Endodermal cell (in vitro differentiated cells): ENCODE measurements around the gene KLF16. TPM values are rescaled to one million over a fixed set of nuclear protein-coding genes. Genes with fewer than 3 reads are reported as not detected.

Experiments
- DNase-seq: peaks from one replicate; pipeline ENCODE4 v3.0.0-alpha.2; 2017
- H3K27ac ChIP-seq: 2 replicates; pipeline ENCODE4 v1.5.1; 2013; ENCODE audit warnings: mild to moderate bottlenecking, low read depth, low read length, moderate library complexity
- H3K27me3 ChIP-seq: 2 replicates; pipeline ENCODE4 v1.6.1; 2013; ENCODE audit warnings: mild to moderate bottlenecking, low read length, moderate library complexity; ENCODE audit not compliant: insufficient read depth, control insufficient read depth, poor library complexity, severe bottlenecking
- H3K36me3 ChIP-seq: 2 replicates; pipeline ENCODE4 v1.7.0; 2013; ENCODE audit warnings: mild to moderate bottlenecking, low read length, moderate library complexity; ENCODE audit not compliant: control insufficient read depth, insufficient read depth
- H3K4me1 ChIP-seq: one replicate; pipeline ENCODE4 v1.7.0; 2013; ENCODE audit warnings: low read length; ENCODE audit not compliant: control insufficient read depth, insufficient read depth
- H3K4me3 ChIP-seq: 2 replicates; pipeline ENCODE4 v1.5.1; 2013; ENCODE audit warnings: mild to moderate bottlenecking, low read length, moderate library complexity
- H3K9ac ChIP-seq: 2 replicates; pipeline ENCODE4 v1.6.1; 2013; ENCODE audit warnings: mild to moderate bottlenecking, low read length, moderate library complexity; ENCODE audit not compliant: poor library complexity, severe bottlenecking; ENCODE audit errors: extremely low read depth
- H3K9me3 ChIP-seq: 2 replicates; pipeline ENCODE4 v1.6.1; 2013; ENCODE audit warnings: mild to moderate bottlenecking, low read length, moderate library complexity; ENCODE audit not compliant: control insufficient read depth
- H3K27ac Mint-ChIP-seq: 2 replicates; pipeline ENCODE4 v1.8.0; 2020; ENCODE audit warnings: mixed read lengths
- H3K27me3 Mint-ChIP-seq: 2 replicates; pipeline ENCODE4 v1.8.0; 2021; ENCODE audit warnings: mild to moderate bottlenecking, mixed read lengths; ENCODE audit not compliant: insufficient read depth
- H3K36me3 Mint-ChIP-seq: 2 replicates; pipeline ENCODE4 v1.8.0; 2020; ENCODE audit warnings: low read depth, mixed read lengths
- H3K4me1 Mint-ChIP-seq: 2 replicates; pipeline ENCODE4 v1.8.0; 2020; ENCODE audit warnings: mixed read lengths
- H3K4me3 Mint-ChIP-seq: 2 replicates; pipeline ENCODE4 v1.8.0; 2020; ENCODE audit warnings: mild to moderate bottlenecking, moderate library complexity, mixed read lengths
- H3K9me3 Mint-ChIP-seq: 2 replicates; pipeline ENCODE4 v1.8.0; 2020; ENCODE audit warnings: mild to moderate bottlenecking, mixed read lengths
- WGBS, 2 experiments: methylation state at CpG; one replicate each; pipeline versions ENCODE4 v1.1.5 to v1.1.7; 2013; ENCODE audit warnings: missing lambda C conversion rate in 2 of 2, mixed read lengths in 1 of 2; ENCODE audit not compliant: insufficient coverage in 1 of 2, insufficient read length in 1 of 2; 5-methylcytosine and 5-hydroxymethylcytosine counted together
- total RNA-seq, 2 donors: library from RNA; stranded (reverse); fragmentation: NEBNext Ultra II Directional in 1 of 2; extraction: Animal tissue kit (Norgen Biotek cat#: 25700) in 1 of 2; gene quantifications; 2 replicates in 1 of 2; 3 replicates in 1 of 2; pipeline ENCODE4 v1.2.1, GENCODE V29; 2021
- TF ChIP-seq, protein P1 (sequence below): fragments of 200-600 bp; sonication (generic); conservative IDR thresholded peaks from 2 replicates; pipeline ENCODE4 v1.5.0; 2021; ENCODE audit warnings: antibody characterized with exemption, mild to moderate bottlenecking

KLF16 gene
- total RNA-seq, 2 donors from 2014 or later, result 39.0 to 42.9 TPM

DNA sequence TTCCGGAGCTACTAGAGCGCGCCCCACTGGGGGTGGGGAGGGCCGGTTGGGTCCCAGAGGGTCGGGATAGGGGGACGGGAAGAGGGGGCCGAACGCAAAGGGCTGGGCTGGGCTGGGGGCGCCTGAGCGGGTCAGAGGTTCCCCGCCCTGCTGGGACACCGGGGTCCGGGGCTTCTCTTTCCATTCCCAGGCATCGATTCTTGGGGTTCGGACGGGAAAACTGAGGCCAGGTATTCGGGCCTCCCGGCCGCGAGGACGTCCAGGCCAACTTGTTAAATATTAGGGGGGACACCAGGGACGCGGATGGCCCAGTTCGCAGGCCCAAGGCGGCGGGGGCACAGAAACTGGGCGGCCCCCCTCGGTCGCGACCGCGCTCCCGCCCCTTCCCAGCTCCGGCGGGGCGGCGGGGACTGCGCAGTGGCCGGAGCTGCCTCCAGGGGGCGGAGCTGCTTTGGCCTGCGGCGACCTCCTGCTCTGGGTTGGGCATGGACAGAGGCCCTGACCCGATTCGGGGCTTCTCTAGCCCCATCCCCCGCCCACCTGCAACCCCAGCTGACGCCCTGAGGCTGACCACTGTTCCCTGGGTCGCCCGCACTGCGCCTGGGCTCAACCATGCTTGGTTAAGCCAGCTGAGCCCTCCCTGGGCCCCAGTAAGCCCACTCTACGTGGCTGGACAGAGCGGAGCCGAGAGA lies 1.2 kb upstream of the KLF16 start:
- 1 to 6% methylated on average over 28 to 52 of the region's 52 CpGs for WGBS, 2 experiments
- peaks cover 4% of the 10 kb centered on the region for H3K4me1 ChIP-seq
- peak overlapping the region; percentile 80 for H3K9ac ChIP-seq
- H3K4me3 Mint-ChIP-seq, result peak overlapping the region; percentile 61
- H3K27ac ChIP-seq, result peak overlapping the region; percentile 73
- peaks cover 12% of the 10 kb centered on the region for H3K4me1 Mint-ChIP-seq
- H3K27ac Mint-ChIP-seq, result peak overlapping the region; percentile 58
- no peaks in the 10 kb centered on the region for H3K36me3 ChIP-seq
- H3K9me3 Mint-ChIP-seq, result no peaks in the 10 kb centered on the region
- no peaks in the 10 kb centered on the region for H3K9me3 ChIP-seq
- peaks cover 7% of the 10 kb centered on the region for H3K27me3 Mint-ChIP-seq
- no peaks in the 10 kb centered on the region for H3K36me3 Mint-ChIP-seq
- no peaks in the 10 kb centered on the region for H3K27me3 ChIP-seq
- TF ChIP-seq, protein P1, sequence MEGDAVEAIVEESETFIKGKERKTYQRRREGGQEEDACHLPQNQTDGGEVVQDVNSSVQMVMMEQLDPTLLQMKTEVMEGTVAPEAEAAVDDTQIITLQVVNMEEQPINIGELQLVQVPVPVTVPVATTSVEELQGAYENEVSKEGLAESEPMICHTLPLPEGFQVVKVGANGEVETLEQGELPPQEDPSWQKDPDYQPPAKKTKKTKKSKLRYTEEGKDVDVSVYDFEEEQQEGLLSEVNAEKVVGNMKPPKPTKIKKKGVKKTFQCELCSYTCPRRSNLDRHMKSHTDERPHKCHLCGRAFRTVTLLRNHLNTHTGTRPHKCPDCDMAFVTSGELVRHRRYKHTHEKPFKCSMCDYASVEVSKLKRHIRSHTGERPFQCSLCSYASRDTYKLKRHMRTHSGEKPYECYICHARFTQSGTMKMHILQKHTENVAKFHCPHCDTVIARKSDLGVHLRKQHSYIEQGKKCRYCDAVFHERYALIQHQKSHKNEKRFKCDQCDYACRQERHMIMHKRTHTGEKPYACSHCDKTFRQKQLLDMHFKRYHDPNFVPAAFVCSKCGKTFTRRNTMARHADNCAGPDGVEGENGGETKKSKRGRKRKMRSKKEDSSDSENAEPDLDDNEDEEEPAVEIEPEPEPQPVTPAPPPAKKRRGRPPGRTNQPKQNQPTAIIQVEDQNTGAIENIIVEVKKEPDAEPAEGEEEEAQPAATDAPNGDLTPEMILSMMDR, result peak; percentile 90
- peak overlapping the region; percentile 81 for H3K4me3 ChIP-seq
- peak; percentile 93 for DNase-seq

DNA sequence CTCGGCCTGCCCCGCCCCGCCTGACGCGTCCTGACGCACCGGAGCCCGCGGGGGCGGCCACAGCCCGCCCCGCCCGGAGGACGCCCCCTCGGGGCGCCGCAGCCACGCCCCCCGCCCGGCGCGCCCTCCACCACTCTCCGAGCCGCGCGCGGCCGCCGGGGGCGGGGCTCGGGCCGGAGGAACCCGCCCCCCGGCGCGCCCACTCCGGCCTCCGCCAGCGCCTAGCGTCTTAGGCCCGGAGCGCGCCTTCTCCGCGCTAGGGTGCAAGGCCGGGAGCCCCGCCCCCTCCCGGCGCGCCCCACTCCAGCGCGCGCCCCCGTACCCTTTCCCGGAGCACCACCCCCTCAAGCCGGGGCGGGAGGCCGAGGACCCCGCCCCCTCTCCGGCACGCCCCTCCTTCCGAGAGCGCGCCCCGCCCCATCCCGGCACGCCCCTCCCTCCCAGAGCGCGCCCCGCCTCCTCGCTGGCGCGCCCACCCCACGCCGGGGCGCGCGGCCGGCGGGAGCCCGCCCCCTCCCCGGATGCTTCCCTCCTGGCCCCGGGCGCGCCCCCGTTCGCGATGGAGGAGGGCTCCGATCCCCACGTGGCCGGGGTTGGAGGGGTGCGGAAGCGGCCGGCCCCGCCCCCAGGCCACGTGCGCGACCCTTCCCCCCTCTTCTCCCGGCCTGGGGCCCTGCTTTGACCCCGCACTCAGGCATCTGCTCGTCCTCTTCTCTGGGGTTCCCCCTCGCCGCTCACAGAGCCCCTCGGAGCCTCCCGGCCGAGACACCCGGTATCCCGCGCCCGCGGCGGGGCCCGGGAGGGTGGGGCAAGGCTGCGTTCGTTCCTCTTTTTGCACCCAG lies 480 bp upstream of the KLF16 start:
- peak overlapping the region; percentile 80 for H3K9ac ChIP-seq
- H3K27me3 ChIP-seq, result no peaks in the 10 kb centered on the region
- peaks cover 8% of the 10 kb centered on the region for H3K4me1 ChIP-seq
- H3K27ac Mint-ChIP-seq, result peak overlapping the region; percentile 58
- WGBS, 2 experiments, result 0% methylated on average over 14 to 115 of the region's 115 CpGs
- H3K4me3 ChIP-seq, result peak overlapping the region; percentile 81
- peaks cover 17% of the 10 kb centered on the region for H3K4me1 Mint-ChIP-seq
- H3K36me3 Mint-ChIP-seq, result no peaks in the 10 kb centered on the region
- no peaks in the 10 kb centered on the region for H3K36me3 ChIP-seq
- no peaks in the 10 kb centered on the region for H3K9me3 ChIP-seq
- H3K27ac ChIP-seq, result peak overlapping the region; percentile 73
- peaks cover 7% of the 10 kb centered on the region for H3K27me3 Mint-ChIP-seq
- no peaks in the 10 kb centered on the region for H3K9me3 Mint-ChIP-seq
- TF ChIP-seq, protein P1, result no peak
- peak; percentile 97 for DNase-seq
- H3K4me3 Mint-ChIP-seq, result peak overlapping the region; percentile 61

DNA sequence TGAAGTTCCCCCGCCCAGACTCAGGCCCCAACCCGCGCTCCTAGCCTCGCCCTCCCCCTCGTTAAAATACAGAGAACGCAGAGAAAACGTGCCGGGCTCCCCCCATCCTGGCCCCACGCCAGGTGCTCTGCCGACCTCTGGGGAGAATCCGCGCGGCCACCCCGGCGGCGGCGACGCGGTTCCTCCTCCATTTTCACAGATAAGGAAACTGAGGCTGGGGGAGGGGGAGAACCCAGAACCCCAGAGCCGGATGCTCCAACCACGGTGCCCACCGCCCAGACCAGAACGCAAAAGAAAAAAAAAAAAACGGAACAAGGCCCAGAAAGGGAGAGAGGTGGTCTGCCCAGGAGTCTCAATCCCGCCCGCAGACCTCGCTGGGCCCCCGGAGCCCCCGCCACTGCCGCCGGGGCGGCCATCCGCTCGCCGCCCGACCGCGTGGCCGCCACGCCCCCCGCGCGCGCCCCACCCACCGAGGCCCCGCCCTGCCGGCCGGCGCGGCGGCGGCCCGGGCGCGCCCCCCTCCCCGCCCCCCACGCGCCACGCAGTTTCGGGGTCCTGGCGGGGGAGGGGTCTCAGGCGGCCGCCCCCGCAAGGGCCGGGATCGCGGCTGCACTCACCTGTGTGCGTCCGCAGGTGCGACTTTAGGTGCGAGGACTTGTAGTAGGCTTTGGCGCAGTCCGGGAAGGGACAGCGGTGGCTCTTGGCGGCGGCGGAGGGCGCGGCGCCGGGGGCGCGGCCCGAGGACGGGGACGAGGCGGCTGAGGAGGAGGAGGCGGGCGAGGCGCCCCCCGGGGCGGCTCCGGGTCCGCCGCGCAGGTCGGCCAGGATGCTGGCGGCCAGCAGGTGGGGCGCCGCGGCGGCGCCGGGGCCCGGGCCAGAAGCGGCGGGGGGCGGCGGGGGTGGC lies 703 bp downstream of the KLF16 start:
- TF ChIP-seq, protein P1, result no peak
- Histone ChIP-seq H3K27ac (no peak overlapping the region), H3K27me3 (no peaks in the 10 kb centered on the region), H3K4me1 (peaks cover 16% of the 10 kb centered on the region), H3K4me3 (peak overlapping the region; percentile 89), H3K9ac (peak overlapping the region; percentile 64), H3K36me3 (no peaks in the 10 kb centered on the region), H3K9me3 (no peaks in the 10 kb centered on the region)
- no peaks in the 10 kb centered on the region for H3K9me3 Mint-ChIP-seq
- DNase-seq, result peak; percentile 83
- peak overlapping the region; percentile 77 for H3K27ac Mint-ChIP-seq
- peaks cover 7% of the 10 kb centered on the region for H3K27me3 Mint-ChIP-seq
- peaks cover 23% of the 10 kb centered on the region for H3K4me1 Mint-ChIP-seq
- 0 to 1% methylated on average over 14 to 109 of the region's 109 CpGs for WGBS, 2 experiments
- peak overlapping the region; percentile 85 for H3K4me3 Mint-ChIP-seq
- no peaks in the 10 kb centered on the region for H3K36me3 Mint-ChIP-seq
